ENCODE data around the gene ARHGEF18.

DNA sequence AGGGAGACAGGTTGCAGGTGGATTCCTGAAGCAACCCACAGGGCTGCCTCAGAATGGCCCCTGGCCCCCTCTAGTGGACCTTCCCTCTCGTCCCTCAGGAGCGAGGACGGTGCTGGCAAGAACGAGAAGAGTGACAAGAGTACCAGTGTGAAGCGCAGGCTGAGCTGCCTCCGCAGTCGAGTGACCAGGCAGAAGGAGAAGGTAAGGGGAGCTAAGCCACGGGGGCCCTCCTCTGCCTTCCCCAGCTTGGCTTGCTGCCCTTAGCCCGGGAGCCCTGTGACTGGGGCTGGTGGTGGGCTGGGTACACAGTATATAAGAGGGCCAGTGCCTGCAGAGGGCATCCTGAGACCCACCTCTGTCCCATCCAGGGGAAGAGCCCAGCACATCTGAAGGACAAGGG lies 34.0 kb downstream of the ARHGEF18 start:
- TF ChIP-seq EP300 (IDR thresholded peaks at IDR 0.05) (no peak), POLR2A (IDR thresholded peaks at IDR 0.05) (no peak)
- TF ChIP-seq, protein P1, sequence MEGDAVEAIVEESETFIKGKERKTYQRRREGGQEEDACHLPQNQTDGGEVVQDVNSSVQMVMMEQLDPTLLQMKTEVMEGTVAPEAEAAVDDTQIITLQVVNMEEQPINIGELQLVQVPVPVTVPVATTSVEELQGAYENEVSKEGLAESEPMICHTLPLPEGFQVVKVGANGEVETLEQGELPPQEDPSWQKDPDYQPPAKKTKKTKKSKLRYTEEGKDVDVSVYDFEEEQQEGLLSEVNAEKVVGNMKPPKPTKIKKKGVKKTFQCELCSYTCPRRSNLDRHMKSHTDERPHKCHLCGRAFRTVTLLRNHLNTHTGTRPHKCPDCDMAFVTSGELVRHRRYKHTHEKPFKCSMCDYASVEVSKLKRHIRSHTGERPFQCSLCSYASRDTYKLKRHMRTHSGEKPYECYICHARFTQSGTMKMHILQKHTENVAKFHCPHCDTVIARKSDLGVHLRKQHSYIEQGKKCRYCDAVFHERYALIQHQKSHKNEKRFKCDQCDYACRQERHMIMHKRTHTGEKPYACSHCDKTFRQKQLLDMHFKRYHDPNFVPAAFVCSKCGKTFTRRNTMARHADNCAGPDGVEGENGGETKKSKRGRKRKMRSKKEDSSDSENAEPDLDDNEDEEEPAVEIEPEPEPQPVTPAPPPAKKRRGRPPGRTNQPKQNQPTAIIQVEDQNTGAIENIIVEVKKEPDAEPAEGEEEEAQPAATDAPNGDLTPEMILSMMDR (IDR thresholded peaks at IDR 0.05): no peak

Data from gastroesophageal sphincter (tissue), 3 donors.